IPS-11a (cell line): Measurements from ENCODE around the gene CCR5.

Experiments
- H3K4me3 ChIP-seq: one replicate; pipeline ENCODE4 v1.5.1; 2013; ENCODE audit warnings: low read depth, low read length, control low read depth

The CCR5 gene

DNA sequence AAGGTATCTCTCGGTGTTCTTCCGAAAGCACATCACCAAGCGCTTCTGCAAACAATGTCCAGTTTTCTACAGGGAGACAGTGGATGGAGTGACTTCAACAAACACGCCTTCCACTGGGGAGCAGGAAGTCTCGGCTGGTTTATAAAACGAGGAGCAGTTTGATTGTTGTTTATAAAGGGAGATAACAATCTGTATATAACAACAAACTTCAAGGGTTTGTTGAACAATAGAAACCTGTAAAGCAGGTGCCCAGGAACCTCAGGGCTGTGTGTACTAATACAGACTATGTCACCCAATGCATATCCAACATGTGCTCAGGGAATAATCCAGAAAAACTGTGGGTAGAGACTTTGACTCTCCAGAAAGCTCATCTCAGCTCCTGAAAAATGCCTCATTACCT, 12.3 kb upstream of the CCR5 start:
- no peak overlapping the region for H3K4me3 ChIP-seq

DNA sequence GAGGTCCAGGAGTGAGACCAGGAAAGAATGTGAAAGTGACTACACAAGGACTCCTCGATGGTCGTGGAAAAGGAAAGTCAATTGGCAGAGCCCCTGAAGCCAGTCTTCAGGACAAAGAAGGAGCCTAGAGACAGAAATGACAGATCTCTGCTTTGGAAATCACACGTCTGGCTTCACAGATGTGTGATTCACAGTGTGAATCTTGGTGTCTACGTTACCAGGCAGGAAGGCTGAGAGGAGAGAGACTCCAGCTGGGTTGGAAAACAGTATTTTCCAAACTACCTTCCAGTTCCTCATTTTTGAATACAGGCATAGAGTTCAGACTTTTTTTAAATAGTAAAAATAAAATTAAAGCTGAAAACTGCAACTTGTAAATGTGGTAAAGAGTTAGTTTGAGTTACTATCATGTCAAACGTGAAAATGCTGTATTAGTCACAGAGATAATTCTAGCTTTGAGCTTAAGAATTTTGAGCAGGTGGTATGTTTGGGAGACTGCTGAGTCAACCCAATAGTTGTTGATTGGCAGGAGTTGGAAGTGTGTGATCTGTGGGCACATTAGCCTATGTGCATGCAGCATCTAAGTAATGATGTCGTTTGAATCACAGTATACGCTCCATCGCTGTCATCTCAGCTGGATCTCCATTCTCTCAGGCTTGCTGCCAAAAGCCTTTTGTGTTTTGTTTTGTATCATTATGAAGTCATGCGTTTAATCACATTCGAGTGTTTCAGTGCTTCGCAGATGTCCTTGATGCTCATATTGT, 10.8 kb upstream of the CCR5 start:
- H3K4me3 ChIP-seq, result no peak overlapping the region

DNA sequence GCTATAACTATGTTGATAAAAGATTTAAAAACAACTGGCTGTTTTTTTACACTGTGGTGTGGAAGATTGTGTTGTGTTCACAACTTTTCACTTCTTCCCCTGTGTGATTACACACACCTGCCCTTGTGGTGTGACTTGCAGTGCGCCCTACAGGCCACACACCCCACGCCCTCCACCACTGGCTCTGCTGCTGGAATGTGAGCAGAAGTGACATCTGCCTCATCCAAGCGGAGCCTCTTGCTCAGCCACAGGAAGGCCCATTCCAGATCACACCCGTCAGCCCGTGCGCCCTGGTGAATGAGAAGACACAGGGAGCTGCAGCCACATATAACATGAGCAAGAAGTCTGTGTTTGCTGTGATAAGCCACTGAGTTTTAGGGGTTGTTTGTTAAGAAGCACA, 9.8 kb upstream of the CCR5 start:
- no peak overlapping the region for H3K4me3 ChIP-seq

DNA sequence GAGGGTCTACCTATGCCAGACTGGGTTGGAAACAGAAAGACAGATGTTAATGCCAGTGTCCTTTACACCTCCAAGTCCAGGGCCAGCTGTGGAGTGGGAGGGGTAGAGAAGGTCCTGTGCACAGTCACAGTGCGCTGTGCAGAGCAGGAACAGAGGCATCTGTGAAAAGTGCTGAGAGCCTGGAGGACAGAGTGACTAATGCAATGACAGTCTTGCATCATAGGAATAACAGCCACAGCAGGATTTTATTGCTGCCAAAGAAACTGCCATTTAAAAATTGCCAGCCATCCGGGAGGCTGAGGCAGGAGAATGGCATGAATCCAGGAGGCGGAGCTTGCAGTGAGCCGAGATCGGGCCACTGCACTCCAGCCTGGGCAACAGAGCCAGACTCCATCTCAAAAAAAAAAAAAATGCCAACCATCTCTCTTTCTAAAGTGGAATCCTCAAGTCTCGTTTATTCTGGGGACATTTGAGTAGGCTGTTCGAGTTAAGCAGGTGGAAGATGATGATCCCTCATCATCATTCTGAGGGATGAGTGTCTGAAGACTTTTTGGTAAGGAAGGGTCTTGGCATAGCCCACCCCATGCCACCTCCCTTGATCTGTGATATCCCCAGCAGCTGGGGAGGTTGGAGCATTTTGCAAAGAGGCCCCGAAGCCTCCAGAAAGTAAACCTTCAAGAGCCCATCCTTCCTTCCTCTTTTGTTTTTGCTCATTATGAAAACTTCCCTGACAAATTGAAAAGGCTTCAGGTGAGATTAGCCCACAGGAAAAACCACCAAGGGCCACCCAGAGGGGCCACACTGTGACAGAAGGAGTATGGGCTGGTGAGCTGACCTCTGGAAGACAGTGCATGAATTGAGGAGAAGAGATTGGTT, 9.1 kb upstream of the CCR5 start:
- no peak overlapping the region for H3K4me3 ChIP-seq

DNA sequence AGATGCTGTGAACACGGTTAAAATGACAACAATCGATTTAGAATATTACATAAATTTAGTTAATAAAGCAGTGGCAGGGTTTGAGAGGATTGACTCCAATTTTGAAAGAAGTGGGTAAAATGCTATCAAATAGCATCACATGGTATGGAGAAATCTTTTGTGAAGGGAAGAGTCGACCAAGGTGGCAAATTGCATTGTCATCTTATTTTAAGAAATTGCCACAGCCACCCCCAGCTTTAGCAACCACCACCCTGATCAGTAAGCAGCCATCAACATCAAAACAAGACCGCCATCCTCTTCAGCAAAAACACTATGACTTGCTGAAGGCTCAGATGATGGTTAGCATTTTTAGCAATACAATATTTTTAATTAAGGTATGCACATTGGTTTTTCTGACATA, 5.7 kb upstream of the CCR5 start:
- no peak overlapping the region for H3K4me3 ChIP-seq

DNA sequence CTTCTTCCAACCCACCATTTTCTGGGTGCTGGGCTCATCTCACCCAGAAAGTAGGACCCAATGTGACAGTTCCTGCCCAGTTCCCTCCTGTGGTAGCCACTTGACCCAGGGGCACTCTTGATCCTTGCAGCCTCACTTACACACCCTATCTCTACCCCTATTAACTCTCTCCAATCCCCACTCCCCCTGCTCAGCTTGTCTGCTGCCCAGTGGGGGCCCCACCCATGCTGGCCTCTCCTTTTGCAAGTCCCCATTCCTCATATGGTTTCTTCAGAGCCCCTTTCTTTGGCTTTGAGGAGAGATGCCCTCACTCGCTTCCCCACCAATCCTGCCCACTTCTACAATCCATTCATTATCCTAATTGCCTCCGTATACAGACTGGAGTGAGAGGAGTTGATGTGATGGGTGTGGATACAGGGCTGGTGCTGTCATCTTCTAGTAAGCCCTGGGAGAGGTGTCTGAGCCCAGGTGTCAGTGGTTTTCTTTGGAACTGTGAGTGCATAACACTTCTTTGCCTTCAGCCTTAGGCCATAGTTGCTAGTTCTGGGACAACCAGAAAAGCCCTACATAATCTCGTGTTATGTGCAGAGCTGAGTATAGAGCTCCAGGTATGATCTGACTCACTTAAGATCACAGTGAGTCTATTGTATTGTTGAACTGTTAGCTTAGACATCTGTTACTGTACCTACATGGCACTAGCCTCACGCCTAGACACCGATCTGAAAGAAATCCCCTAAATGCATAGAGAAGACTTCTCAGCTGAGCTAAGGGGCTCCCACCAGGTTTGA, 4.8 kb upstream of the CCR5 start:
- H3K4me3 ChIP-seq, result no peak overlapping the region

DNA sequence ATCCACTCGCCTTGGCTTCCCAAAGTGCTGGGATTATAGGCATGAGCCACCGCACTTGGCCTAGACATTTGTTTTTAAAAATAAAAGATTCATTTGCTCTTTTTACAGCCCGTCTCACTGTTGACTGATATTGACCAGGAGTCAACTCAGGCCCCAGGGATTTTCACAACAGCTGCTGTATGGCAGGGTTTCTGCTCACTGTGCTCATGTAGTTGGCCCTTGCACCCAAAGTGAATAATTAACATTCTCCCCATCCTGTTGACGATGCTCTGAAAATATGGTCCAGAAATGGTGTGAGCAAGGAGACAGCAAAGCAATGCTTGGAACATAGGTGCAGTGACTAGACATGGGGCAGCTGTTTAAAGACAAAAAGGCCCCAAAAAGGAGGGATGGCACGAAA, 2.9 kb upstream of the CCR5 start:
- H3K4me3 ChIP-seq, result no peak overlapping the region

DNA sequence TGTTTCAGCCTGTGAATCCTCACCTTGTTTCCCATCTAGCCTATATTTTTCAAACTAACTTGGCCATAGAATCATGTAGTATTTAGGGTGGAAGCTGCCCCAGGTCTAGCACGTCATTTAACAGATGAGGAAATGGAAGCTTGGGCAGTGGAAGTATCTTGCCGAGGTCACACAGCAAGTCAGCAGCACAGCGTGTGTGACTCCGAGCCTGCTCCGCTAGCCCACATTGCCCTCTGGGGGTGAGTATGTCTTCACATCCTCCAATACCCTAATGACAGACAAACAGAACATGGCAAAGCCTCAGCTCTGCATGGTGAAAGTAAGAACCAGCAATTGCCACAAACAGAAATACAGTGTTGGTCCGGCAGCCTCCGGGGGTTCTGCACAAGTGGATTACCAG, 2.2 kb upstream of the CCR5 start:
- H3K4me3 ChIP-seq, result no peak overlapping the region

DNA sequence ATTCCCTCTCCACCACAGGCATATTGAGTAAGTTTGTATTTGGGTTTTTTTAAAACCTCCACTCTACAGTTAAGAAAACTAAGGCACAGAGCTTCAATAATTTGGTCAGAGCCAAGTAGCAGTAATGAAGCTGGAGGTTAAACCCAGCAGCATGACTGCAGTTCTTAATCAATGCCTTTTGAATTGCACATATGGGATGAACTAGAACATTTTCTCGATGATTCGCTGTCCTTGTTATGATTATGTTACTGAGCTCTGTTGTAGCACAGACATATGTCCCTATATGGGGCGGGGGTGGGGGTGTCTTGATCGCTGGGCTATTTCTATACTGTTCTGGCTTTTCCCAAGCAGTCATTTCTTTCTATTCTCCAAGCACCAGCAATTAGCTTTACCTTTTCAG, 1.6 kb upstream of the CCR5 start:
- H3K4me3 ChIP-seq, result no peak overlapping the region

DNA sequence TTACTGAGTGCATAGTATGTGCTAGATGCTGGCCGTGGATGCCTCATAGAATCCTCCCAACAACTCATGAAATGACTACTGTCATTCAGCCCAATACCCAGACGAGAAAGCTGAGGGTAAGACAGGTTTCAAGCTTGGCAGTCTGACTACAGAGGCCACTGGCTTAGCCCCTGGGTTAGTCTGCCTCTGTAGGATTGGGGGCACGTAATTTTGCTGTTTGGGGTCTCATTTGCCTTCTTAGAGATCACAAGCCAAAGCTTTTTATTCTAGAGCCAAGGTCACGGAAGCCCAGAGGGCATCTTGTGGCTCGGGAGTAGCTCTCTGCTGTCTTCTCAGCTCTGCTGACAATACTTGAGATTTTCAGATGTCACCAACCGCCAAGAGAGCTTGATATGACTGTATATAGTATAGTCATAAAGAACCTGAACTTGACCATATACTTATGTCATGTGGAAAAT, 1.0 kb upstream of the CCR5 start:
- H3K4me3 ChIP-seq, result no peak overlapping the region

DNA sequence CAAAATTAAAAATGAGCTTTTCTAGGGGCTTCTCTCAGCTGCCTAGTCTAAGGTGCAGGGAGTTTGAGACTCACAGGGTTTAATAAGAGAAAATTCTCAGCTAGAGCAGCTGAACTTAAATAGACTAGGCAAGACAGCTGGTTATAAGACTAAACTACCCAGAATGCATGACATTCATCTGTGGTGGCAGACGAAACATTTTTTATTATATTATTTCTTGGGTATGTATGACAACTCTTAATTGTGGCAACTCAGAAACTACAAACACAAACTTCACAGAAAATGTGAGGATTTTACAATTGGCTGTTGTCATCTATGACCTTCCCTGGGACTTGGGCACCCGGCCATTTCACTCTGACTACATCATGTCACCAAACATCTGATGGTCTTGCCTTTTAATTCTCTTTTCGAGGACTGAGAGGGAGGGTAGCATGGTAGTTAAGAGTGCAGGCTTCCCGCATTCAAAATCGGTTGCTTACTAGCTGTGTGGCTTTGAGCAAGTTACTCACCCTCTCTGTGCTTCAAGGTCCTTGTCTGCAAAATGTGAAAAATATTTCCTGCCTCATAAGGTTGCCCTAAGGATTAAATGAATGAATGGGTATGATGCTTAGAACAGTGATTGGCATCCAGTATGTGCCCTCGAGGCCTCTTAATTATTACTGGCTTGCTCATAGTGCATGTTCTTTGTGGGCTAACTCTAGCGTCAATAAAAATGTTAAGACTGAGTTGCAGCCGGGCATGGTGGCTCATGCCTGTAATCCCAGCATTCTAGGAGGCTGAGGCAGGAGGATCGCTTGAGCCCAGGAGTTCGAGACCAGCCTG, 984 bp downstream of the CCR5 start:
- H3K4me3 ChIP-seq, result no peak overlapping the region

DNA sequence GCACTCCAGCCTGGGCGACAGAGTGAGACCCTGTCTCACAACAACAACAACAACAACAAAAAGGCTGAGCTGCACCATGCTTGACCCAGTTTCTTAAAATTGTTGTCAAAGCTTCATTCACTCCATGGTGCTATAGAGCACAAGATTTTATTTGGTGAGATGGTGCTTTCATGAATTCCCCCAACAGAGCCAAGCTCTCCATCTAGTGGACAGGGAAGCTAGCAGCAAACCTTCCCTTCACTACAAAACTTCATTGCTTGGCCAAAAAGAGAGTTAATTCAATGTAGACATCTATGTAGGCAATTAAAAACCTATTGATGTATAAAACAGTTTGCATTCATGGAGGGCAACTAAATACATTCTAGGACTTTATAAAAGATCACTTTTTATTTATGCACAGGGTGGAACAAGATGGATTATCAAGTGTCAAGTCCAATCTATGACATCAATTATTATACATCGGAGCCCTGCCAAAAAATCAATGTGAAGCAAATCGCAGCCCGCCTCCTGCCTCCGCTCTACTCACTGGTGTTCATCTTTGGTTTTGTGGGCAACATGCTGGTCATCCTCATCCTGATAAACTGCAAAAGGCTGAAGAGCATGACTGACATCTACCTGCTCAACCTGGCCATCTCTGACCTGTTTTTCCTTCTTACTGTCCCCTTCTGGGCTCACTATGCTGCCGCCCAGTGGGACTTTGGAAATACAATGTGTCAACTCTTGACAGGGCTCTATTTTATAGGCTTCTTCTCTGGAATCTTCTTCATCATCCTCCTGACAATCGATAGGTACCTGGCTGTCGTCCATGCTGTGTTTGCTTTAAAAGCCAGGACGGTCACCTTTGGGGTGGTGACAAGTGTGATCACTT, 2.0 kb downstream of the CCR5 start:
- H3K4me3 ChIP-seq, result no peak overlapping the region

DNA sequence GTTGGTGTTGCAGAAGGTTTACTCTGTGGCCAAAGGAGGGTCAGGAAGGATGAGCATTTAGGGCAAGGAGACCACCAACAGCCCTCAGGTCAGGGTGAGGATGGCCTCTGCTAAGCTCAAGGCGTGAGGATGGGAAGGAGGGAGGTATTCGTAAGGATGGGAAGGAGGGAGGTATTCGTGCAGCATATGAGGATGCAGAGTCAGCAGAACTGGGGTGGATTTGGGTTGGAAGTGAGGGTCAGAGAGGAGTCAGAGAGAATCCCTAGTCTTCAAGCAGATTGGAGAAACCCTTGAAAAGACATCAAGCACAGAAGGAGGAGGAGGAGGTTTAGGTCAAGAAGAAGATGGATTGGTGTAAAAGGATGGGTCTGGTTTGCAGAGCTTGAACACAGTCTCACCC, 4.0 kb downstream of the CCR5 start:
- no peak overlapping the region for H3K4me3 ChIP-seq

DNA sequence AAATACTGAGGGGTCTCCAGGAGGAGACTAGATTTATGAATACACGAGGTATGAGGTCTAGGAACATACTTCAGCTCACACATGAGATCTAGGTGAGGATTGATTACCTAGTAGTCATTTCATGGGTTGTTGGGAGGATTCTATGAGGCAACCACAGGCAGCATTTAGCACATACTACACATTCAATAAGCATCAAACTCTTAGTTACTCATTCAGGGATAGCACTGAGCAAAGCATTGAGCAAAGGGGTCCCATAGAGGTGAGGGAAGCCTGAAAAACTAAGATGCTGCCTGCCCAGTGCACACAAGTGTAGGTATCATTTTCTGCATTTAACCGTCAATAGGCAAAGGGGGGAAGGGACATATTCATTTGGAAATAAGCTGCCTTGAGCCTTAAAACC, 4.5 kb downstream of the CCR5 start:
- H3K4me3 ChIP-seq, result no peak overlapping the region

DNA sequence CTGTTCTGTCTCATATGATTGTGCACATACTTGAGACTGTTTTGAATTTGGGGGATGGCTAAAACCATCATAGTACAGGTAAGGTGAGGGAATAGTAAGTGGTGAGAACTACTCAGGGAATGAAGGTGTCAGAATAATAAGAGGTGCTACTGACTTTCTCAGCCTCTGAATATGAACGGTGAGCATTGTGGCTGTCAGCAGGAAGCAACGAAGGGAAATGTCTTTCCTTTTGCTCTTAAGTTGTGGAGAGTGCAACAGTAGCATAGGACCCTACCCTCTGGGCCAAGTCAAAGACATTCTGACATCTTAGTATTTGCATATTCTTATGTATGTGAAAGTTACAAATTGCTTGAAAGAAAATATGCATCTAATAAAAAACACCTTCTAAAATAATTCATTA, 5.1 kb downstream of the CCR5 start:
- H3K4me3 ChIP-seq, result no peak overlapping the region

DNA sequence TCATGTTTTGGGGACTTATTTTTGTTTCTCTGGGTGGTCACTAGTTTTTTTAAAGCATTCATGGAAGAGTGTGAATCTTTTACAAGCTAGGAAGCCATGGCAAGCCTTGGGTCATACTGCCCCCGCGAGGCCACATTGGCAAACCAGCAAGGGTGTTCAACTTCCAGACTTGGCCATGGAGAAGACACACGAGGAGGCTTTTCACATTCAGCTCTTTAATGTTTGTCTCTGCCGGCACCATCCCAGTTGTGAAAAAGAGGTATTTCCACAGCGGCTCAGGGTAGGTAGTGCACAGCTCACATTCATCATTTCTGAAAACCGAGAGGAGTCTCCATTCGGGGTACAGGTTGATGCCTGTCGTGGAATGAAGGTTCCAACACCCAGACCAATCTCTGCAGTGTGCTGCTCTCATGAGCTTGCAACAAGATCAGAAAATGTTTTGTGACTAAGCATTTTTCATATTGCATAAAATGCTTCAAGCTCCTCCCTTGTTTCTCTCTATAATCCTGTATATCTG, 7.7 kb downstream of the CCR5 start:
- no peak overlapping the region for H3K4me3 ChIP-seq

DNA sequence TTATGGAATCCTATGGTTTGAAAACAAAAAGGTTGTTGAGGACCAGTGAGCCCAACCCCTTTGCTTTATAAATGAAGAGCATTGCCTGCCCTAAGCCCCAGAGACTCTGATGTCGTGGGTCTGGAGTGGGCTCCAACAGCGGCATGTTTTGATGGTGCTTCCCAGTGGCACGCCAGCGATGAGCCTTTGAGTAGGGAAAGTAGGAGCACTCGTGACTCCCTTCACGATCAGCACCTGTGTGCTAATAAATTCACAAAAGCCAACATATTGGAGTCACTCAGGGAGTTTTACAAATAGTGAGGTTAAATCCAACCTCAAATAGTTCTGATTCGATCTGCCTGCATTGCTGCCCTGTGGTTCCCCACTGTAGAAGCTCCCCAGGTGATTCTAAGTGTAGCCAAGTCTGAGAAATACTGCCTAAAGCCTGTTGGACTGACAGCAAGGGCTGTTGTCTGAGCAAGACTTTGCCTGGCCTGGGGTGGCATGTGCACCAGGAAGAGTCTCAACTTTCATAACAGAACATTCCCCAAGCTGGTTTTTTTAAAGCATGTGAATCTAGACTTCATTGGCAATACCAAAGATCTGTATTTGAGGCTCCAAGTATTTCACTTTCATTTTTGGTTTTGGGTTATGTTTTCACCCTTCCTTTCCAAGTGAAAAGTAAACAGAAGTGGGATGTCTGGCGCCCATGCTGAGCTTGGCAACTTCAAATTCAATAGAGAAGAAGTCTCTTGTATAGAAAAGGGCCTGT, 9.9 kb downstream of the CCR5 start:
- no peak overlapping the region for H3K4me3 ChIP-seq

DNA sequence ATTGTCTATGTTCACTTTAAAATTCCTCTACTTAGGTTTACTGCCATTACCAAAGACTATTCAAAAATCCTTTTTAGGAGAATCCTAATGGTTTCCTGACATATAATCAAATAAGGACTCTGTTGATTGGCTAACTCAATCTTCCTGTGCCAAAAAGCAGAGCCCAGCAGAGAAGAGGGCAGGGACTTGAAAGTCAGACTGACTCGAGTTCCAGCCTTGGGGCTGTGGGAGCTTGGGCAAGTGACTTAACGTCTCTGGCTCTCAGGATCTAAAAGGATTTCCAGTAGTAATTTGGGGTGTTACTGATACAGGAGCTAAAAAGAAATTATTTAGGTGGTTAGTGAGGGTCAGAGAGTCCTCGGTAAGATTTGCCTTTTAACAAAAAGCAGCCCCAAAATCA, 10.9 kb downstream of the CCR5 start:
- H3K4me3 ChIP-seq, result no peak overlapping the region
